Stomach (tissue), 4 donors: ENCODE measurements around the gene MXI1.

Experiments used
- CTCF ChIP-seq, 7 experiments: fragments of 450-650 bp in 4 of 7; fragments of 200-600 bp in 3 of 7; sonication (generic) in 3 of 7; IDR thresholded peaks; one replicate each; pipeline ENCODE4 v1.5.1; 2016 to 2019; ENCODE audit warnings: antibody characterized with exemption in 7 of 7, control low read depth in 2 of 7, mild to moderate bottlenecking in 1 of 7
- POLR2A ChIP-seq, 4 donors: fragments of 450-650 bp; IDR thresholded peaks; one replicate each; pipeline ENCODE4 v1.6.1; 2016; ENCODE audit warnings: antibody characterized with exemption in 4 of 4, control low read depth in 2 of 4, mild to moderate bottlenecking in 1 of 4, moderate library complexity in 1 of 4

- TF ChIP-seq CTCF (IDR thresholded peaks at IDR 0.05), result no peak
- no peak for TF ChIP-seq POLR2A (IDR thresholded peaks at IDR 0.05)
Measured at GRCh38 chr10:110304394-110304779, 97.0 kb downstream of the MXI1 start.
